GM12891 (cell line): ENCODE measurements around the gene OR8K5.

ENCODE experiments used
- POLR2AphosphoS5 ChIP-seq: IDR thresholded peaks from 2 replicates; pipeline ENCODE4 v1.6.1; 2011; ENCODE audit warnings: low read depth, low read length, control low read depth
- TAF1 ChIP-seq: IDR thresholded peaks from 2 replicates; pipeline ENCODE4 v1.6.1; 2011; ENCODE audit warnings: low read depth, low read length, control low read depth

GRCh38 chr11:56183459-56183858, 23.3 kb upstream of the OR8K5 start:
- TF ChIP-seq POLR2AphosphoS5 (no peak), TAF1 (no peak)
